IPS DF 6.9 (cell line): ENCODE measurements around the gene WWOX.

Source experiments
- DNase-seq: peaks from one replicate; pipeline ENCODE4 v3.0.0-alpha.2; 2013; ENCODE audit warnings: low read depth, low spot score
- H3K27ac ChIP-seq: one replicate; pipeline ENCODE4 v1.5.1; 2013; ENCODE audit warnings: low read length, control low read depth
- H3K27me3 ChIP-seq: 2 replicates; pipeline ENCODE4 v1.6.1; 2013; ENCODE audit warnings: mild to moderate bottlenecking, low read length; ENCODE audit not compliant: control insufficient read depth, insufficient read depth
- H3K36me3 ChIP-seq: 2 replicates; pipeline ENCODE4 v1.6.1; 2013; ENCODE audit warnings: low read length; ENCODE audit not compliant: control insufficient read depth, insufficient read depth
- H3K4me1 ChIP-seq: 2 replicates; pipeline ENCODE4 v1.6.1; 2013; ENCODE audit warnings: low read length; ENCODE audit not compliant: control insufficient read depth, insufficient read depth
- H3K4me3 ChIP-seq: 2 replicates; pipeline ENCODE4 v1.5.1; 2013; ENCODE audit warnings: mild to moderate bottlenecking, low read length
- H3K9me3 ChIP-seq: 2 replicates; pipeline ENCODE4 v1.6.1; 2013; ENCODE audit warnings: low read length, inconsistent platforms; ENCODE audit not compliant: control insufficient read depth, insufficient read depth
- WGBS: extraction: QIAGEN DNeasy Blood & Tissue Kit; methylation state at CpG from one replicate; pipeline ENCODE4 v1.1.7; 2013; ENCODE audit warnings: mixed read lengths, missing lambda C conversion rate; ENCODE audit not compliant: insufficient read length, insufficient coverage; 5-methylcytosine and 5-hydroxymethylcytosine counted together

The WWOX gene

DNA sequence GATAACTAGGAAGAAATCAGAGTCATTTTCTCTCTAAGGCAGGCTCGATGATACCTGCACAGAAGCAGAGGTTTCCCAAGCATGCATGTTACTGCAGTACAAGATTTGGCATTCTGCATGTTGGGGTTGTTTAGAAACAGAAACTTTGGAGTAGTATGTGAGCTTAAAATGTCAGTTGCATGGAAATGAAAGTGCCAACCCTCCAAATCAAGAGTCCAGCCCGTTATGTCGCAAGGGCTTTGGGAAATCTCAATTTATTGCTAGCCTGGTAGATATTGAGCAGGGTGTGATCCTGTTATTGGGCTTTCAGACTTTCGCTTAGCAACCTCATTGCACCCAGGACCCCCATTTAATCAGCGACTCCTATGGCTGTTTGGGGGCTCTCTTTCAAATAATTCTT is 1010.3 kb downstream of the WWOX start:
- H3K9me3 ChIP-seq: no peaks in the 10 kb centered on the region
- WGBS: no CpG with 5 or more reads among the region's 5 CpGs
- no peaks in the 10 kb centered on the region for H3K36me3 ChIP-seq
- H3K4me3 ChIP-seq: no peak overlapping the region
- no peak for DNase-seq
- H3K27me3 ChIP-seq: no peaks in the 10 kb centered on the region
- peaks cover 2% of the 10 kb centered on the region; the same call in 1 of the 2 replicates for H3K4me1 ChIP-seq
- no peak overlapping the region for H3K27ac ChIP-seq

DNA sequence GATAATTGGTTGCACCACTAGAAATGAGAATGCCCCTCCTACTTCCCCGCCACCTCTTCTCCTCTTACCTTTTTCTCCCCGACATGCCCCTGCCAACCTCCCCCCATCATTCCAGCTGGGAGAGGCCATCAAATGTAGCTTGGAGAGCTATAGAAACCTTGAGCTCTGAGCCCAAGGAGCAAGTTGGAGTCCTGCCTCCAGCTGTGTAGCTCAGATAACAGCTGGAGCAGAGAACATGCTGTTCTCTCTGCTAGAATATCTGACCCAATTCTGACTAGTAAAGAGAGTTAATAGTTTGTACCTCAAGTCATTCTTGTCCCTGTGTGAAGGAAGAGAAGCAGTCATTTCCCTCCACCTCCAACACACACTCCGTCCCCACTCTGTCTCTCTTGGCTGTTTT is 1010.8 kb downstream of the WWOX start:
- H3K4me3 ChIP-seq: no peak overlapping the region
- no peak overlapping the region for H3K27ac ChIP-seq
- no peaks in the 10 kb centered on the region for H3K27me3 ChIP-seq
- no CpG with 5 or more reads among the region's 3 CpGs for WGBS
- H3K9me3 ChIP-seq: no peaks in the 10 kb centered on the region
- H3K4me1 ChIP-seq: no peaks in the 10 kb centered on the region
- no peaks in the 10 kb centered on the region for H3K36me3 ChIP-seq
- DNase-seq: no peak

DNA sequence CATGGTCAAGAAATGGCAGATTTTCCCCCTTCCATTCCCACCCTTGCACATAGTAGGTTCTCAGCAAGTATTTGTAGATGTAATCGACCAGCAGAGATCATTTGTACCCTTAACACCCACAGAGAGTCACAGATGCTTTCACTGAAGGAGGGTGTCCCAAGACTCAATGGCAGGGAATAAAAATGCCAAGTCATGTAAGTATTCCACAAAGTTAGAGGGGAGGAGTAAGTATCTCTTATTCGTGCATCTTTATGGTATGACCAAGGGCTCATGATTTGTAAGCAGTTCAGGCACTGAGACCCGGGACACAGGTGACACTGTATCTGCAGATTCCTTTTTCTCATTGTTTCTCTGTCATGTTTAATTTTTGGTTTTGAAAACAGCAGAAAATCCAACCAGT is 1011.5 kb downstream of the WWOX start:
- no peak overlapping the region for H3K27ac ChIP-seq
- H3K36me3 ChIP-seq: no peaks in the 10 kb centered on the region
- no peaks in the 10 kb centered on the region for H3K4me1 ChIP-seq
- H3K27me3 ChIP-seq: no peaks in the 10 kb centered on the region
- no peaks in the 10 kb centered on the region for H3K9me3 ChIP-seq
- H3K4me3 ChIP-seq: no peak overlapping the region
- no peak for DNase-seq
- WGBS: no CpG with 5 or more reads among the region's 3 CpGs

DNA sequence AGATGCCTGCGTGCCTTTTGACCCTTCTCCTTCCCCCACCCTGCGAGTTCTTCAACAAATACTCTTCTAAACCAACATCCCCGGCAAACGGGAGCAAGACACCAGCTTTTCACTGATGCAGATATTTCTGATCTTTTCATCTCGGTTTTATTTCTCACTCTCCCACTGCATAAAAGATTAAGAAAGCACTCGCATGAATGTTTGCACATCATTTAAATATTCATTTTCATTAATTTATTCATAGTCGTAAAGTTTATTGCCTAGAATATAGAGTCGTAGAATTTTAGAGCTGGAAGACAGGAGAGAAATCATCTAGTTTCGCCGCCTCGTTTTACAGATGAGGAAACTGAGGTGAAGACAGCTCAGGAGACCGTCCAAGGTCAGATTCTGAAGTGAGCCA is 1013.0 kb downstream of the WWOX start:
- Histone ChIP-seq H3K4me3 (no peak overlapping the region), H3K4me1 (no peaks in the 10 kb centered on the region), H3K27me3 (no peaks in the 10 kb centered on the region), H3K27ac (no peak overlapping the region), H3K9me3 (no peaks in the 10 kb centered on the region), H3K36me3 (no peaks in the 10 kb centered on the region)
- WGBS: no CpG with 5 or more reads among the region's 12 CpGs
- no peak for DNase-seq

DNA sequence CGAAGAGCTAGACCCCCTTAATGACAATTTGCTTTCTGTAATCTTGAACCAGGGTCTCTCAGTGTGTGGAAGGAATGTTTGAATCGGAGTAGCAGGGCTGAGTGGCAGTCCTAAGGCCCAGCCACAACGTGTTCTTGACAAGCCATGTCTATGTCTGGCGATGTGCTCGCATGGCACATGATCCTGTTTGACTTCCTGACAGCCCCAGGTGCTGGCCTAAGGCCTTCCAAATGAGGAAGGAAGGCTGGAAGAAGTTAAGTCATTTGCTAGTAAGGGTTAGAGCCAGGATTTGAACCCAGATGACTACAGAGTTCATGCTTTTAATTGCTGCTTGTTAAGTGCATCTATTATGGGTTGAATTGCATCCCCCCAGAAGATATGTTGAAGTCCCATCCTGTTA is 1014.4 kb downstream of the WWOX start:
- no peak for DNase-seq
- Histone ChIP-seq H3K27ac (no peak overlapping the region), H3K4me1 (no peaks in the 10 kb centered on the region), H3K27me3 (no peaks in the 10 kb centered on the region), H3K9me3 (no peaks in the 10 kb centered on the region), H3K4me3 (no peak overlapping the region), H3K36me3 (no peaks in the 10 kb centered on the region)
- no CpG with 5 or more reads among the region's 5 CpGs for WGBS

DNA sequence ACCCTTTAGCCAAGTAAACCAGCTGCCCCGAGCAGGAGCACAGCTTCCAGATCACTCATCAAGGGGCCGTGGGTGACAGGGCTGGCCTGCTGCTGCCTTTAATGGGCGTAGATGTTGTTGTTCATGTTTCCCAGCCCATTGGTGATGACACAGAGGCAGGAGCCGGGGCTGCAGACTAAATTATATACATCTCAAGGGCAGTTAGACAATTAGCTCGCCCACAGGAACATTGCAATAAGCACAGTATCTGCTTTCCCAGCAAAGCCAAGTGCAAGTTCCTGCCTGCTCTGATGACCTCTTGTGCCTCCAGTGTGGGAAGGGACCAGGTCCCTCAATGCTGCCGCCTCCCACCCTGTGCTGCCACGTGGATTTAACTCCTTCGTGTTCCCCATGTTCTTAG is 1015.3 kb downstream of the WWOX start:
- no peaks in the 10 kb centered on the region for H3K4me1 ChIP-seq
- no peaks in the 10 kb centered on the region for H3K36me3 ChIP-seq
- no peaks in the 10 kb centered on the region for H3K27me3 ChIP-seq
- DNase-seq: no peak
- WGBS: no CpG with 5 or more reads among the region's 8 CpGs
- no peak overlapping the region for H3K27ac ChIP-seq
- H3K4me3 ChIP-seq: no peak overlapping the region
- H3K9me3 ChIP-seq: no peaks in the 10 kb centered on the region

DNA sequence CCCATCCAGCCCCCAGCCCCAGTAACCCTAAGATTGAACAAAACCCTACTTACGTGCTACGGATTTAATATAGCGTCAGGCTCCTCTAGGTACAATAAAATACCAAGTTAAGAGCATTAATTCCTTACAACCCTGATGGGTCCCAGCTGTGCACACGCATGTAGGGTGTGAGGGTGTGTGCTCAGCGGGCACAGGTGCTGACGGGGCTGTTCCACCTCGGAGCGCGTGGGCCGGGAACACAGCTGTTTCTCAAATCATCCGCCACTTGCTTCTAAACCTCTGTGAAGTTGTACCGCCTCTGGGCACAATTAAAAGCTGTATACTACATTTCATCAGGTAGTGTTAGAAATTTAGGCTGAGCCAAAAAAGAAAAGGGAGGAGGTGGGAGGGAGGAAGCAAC is 1022.5 kb downstream of the WWOX start:
- no peaks in the 10 kb centered on the region for H3K36me3 ChIP-seq
- no peak overlapping the region for H3K27ac ChIP-seq
- no peaks in the 10 kb centered on the region for H3K9me3 ChIP-seq
- H3K4me3 ChIP-seq: no peak overlapping the region
- no peaks in the 10 kb centered on the region for H3K4me1 ChIP-seq
- no peak for DNase-seq
- H3K27me3 ChIP-seq: no peaks in the 10 kb centered on the region
- no CpG with 5 or more reads among the region's 12 CpGs for WGBS

DNA sequence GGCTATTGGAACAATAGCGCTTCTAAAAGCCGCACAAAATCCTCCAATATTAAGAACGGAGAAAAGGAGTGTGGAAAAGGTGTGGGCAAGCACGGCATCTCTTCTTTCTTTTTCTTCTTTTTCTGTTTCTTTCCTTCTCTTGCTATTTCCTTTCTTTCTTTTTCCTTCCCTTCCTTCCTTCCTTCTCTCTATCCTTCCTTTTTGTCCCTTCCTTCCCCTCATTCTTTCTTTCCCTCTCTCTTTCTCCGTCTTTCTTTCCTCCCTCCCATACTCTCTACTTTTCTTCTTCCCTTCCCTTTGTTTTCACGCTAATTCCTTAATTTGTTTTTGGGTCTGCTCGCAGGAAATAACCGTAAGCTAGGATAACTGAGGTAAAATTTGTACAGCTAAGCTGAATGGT is 1022.9 kb downstream of the WWOX start:
- no peak overlapping the region for H3K4me3 ChIP-seq
- WGBS: 98% methylated on average over 2 of the region's 8 CpGs
- no peak for DNase-seq
- H3K9me3 ChIP-seq: no peaks in the 10 kb centered on the region
- H3K27me3 ChIP-seq: no peaks in the 10 kb centered on the region
- no peaks in the 10 kb centered on the region for H3K4me1 ChIP-seq
- H3K27ac ChIP-seq: no peak overlapping the region
- no peaks in the 10 kb centered on the region for H3K36me3 ChIP-seq

DNA sequence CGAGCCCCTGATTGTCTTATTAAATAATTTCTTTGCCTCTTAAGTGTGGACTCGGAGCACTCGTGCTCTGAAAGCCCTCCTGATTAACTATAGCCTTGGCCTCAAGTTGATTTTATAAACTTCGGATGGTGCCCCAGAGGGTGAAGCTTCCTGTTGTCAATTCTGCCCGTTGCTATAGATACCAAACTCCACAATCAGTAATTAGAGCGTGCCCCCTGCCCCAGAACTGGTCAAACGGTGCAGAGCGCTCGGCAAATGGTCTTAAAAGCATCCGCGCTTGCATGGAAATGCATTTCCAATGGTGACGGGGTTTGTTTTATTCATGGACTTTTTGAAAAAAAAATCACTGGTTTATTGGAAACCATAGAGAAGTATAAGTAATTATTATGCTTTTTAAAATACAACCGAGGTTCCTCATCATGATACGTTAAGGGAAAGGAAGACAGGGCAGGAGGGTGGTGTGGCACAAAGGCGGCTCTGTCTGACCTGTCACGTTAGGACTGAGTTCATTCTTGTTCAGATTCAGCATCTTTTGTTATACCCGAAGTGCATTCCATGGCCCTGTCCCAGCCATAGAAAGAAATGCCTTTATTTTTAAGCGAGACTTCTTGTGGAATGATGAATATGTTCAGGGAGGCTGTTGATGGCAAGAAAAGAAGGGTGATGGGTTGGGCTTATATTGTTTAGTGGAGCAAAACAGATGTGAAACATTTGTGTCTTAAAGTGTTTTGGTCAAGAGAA is 1024.7 kb downstream of the WWOX start:
- H3K27ac ChIP-seq: no peak overlapping the region
- WGBS: no CpG with 5 or more reads among the region's 18 CpGs
- H3K4me3 ChIP-seq: no peak overlapping the region
- DNase-seq: no peak
- H3K27me3 ChIP-seq: no peaks in the 10 kb centered on the region
- H3K4me1 ChIP-seq: no peaks in the 10 kb centered on the region
- no peaks in the 10 kb centered on the region for H3K36me3 ChIP-seq
- no peaks in the 10 kb centered on the region for H3K9me3 ChIP-seq

DNA sequence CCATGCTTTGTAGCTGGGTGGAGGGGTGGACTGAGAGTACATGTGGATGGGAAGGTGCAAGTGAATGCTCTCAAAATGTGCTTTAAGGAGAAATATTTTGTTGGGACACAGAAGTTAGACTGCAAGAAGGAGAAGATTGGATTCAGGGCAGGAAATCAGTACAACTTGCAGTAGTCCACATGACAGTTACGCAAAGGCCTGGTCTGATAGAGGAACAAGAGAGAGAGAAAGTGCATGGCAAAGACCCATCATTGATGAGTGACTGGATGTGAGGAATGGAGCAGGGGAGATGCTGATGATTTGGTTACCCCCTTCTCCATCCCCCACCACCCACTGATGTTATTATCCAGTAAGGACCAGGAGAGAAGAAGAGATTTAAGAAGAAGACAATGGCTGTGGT is 1028.3 kb downstream of the WWOX start:
- Histone ChIP-seq H3K27me3 (no peaks in the 10 kb centered on the region), H3K4me3 (no peak overlapping the region), H3K27ac (no peak overlapping the region), H3K9me3 (no peaks in the 10 kb centered on the region), H3K36me3 (no peaks in the 10 kb centered on the region), H3K4me1 (no peaks in the 10 kb centered on the region)
- no peak for DNase-seq
- WGBS: no CpG with 5 or more reads among the region's 1 CpG

DNA sequence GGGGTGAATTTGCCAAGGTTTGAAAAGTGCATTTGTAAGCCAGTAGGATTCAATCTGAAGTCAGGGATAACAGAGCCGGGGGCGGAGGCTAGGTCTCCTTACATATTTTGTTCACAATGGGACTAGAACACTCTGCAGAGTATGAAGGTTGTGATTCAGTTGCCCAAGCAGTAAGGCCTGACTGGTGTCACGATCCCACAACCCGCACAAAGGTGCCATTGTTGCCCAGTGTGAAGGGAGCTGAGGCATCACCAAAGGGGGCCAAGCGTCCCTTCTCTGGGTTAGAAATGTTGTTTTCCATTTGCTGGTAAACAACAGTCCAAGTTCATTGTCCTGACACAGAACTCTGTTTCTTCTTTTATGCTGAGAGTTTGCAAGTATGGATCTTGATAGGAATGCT is 1029.3 kb downstream of the WWOX start:
- no peaks in the 10 kb centered on the region for H3K4me1 ChIP-seq
- no peak overlapping the region for H3K4me3 ChIP-seq
- H3K27me3 ChIP-seq: no peaks in the 10 kb centered on the region
- DNase-seq: no peak
- no CpG with 5 or more reads among the region's 5 CpGs for WGBS
- no peaks in the 10 kb centered on the region for H3K9me3 ChIP-seq
- no peak overlapping the region for H3K27ac ChIP-seq
- no peaks in the 10 kb centered on the region for H3K36me3 ChIP-seq
